ENCODE results near the gene ZNF525.

ZNF525 gene

DNA sequence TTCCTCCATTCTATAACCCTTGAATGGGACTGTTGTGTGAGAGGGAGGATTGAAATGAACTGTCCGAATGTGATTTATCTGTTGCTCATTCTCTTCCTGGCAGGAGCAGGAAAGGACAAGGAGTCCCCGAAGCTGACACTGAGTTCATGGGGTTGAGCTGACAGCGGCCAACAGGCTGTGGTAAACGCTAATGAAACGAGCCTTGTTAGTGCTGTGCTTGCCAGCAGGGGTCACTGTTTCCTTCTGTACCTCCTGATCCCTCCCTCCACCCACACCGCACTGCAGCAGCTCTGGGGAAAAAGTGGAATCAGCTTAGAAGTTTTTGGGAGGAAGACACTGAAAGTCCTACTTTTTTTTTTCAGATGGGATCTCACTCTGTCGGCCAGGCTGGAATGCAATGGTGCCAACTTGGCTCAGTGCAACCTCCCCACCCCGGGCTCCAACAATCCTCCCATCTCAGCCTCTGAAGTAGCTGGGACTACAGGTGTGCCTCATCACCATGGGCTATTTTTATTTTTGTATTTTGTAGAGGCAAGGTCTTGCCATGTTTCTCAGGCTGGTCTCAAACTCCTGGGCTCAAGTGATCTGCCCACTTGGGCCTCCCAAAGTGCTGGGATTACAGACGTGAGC lies 59.6 kb downstream of the ZNF525 start:
- POLR2A ChIA-PET (ENCODE audit: low non-redundant PET): no interaction called here
- no peak for DNase-seq (ENCODE audit: low spot score)
- H3K27ac ChIP-seq: no peak overlapping the region
- TF ChIP-seq, protein P1, sequence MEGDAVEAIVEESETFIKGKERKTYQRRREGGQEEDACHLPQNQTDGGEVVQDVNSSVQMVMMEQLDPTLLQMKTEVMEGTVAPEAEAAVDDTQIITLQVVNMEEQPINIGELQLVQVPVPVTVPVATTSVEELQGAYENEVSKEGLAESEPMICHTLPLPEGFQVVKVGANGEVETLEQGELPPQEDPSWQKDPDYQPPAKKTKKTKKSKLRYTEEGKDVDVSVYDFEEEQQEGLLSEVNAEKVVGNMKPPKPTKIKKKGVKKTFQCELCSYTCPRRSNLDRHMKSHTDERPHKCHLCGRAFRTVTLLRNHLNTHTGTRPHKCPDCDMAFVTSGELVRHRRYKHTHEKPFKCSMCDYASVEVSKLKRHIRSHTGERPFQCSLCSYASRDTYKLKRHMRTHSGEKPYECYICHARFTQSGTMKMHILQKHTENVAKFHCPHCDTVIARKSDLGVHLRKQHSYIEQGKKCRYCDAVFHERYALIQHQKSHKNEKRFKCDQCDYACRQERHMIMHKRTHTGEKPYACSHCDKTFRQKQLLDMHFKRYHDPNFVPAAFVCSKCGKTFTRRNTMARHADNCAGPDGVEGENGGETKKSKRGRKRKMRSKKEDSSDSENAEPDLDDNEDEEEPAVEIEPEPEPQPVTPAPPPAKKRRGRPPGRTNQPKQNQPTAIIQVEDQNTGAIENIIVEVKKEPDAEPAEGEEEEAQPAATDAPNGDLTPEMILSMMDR (conservative IDR thresholded peaks at IDR 0.05; ENCODE audit: low read depth): no peak
- CTCF ChIA-PET: interaction anchor here (0.7 kb wide), 1 partner anchor 14 kb away, joined by 10 read pairs; no protein-coding TSS in a partner anchor

DNA sequence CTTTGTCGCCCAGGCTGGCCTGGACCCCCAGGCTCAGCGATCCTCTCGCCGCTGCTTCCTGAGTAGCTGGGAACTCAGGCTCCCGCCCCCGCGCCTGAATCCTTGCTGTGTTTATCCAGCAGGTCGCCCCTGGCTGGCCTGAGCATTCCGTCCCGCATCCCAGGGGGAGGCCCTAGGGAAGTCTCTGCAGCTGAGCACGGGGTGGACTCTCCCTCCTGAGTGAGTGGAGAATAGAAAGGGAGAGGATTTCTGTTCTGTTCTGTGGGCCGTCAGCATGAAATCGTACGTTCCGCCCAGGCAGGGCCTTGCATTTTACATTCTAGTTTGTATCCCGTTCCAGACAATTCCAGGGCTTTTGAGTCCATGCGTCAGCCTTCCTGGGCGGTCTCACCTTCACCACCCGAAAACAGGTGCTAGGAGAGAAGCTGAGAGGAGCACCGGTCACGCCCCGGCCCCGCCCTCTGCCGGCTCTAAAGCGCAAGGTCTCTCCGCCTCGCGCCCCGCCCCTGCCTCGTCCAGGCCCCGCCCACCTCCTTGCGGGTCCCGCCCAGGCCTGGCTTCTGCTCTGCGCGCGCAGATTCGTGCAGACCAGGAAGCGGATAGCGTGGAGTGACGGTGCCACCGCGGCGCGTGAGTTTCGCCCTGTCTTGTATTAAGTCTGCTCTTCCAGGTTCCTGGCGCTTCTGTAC lies 66.0 kb downstream of the ZNF525 start, which contains the start of gene ZNF761:
ZNF761 (plus strand) TSS at position 586 of the 689 bp plus-strand sequence. CDS start 15,285 bp downstream, outside the sequence.
- ChIA-PET POLR2A (ENCODE audit: low non-redundant PET) (interaction anchor here (0.7 kb wide), 1 partner anchor 18 kb away, joined by 3 read pairs; no protein-coding TSS in a partner anchor), CTCF (interaction anchor here (0.6 kb wide), 1 partner anchor 54 kb away, joined by 3 read pairs; no protein-coding TSS in a partner anchor)
- H3K27ac ChIP-seq: peak within 1 kb of the TSS; percentile 80
- TF ChIP-seq, protein P1 (conservative IDR thresholded peaks at IDR 0.05; ENCODE audit: low read depth): no peak
- DNase-seq (ENCODE audit: low spot score): peak; percentile 89

DNA sequence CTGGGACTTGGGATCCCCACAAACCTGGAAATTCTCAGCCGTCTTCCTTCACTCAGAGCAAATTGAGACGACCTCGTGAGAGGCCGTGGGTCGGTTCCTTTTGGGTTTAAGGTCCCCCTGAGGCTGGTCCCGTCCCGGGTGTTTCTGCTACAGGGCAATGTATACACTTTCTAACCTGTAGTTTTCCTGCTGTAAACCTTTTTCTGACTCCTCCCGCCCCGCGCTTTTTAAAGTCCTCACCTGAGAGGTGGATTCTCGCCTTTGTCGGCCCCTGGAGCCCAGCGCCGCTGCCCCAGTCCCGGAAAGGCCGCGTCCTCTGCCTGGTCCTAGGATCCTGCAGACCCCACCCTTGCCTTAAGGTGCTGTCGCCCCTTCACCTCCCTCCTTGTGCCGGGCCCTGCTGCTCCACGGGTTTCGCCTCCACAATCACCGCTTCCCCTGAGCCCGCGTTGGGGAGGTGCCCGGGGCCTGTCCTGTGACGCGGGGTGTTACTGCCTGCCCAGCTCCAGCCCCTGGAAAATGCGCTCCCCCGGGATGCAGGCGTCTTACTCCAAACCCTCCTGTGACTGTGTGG lies 66.7 kb downstream of the ZNF525 start:
- CTCF ChIA-PET: interaction anchor here (0.6 kb wide), 1 partner anchor 53 kb away, joined by 3 read pairs; no protein-coding TSS in a partner anchor
- TF ChIP-seq, protein P1 (conservative IDR thresholded peaks at IDR 0.05; ENCODE audit: low read depth): no peak
- H3K27ac ChIP-seq: peak overlapping the region; percentile 80
- DNase-seq (ENCODE audit: low spot score): peak; percentile 3
- POLR2A ChIA-PET (ENCODE audit: low non-redundant PET): interaction anchor here (0.7 to 1.0 kb wide), 2 partner anchors 19 to 1228 kb away, joined by 3 read pairs; no protein-coding TSS in a partner anchor

Measured in RWPE1 (cell line).